H1 (cell line): ENCODE measurements around the gene TPP2. TPM values are rescaled to one million over a fixed set of nuclear protein-coding genes. Genes with fewer than 3 reads are reported as not detected.

ENCODE experiments used
- polyA plus RNA-seq, 7 experiments: library from polyadenylated mRNA; depleted of rRNA in 3 of 7; stranded (reverse) in 5 of 7; unstranded in 2 of 7; fragments of >200 nt in 5 of 7; fragments of 200-250 nt in 2 of 7; gene quantifications; 1 replicate in 5 of 7; 2 replicates in 1 of 7; 4 replicates in 1 of 7; pipeline versions ENCODE4 v1.2.1 to v1.2.3, GENCODE V29; 2011 to 2013; ENCODE audit warnings: missing spikeins in 2 of 7, mixed read lengths in 2 of 7
- total RNA-seq: library from RNA; stranded (reverse); fragmentation: NEBNext Ultra II Directional; extraction: Animal tissue kit (Norgen Biotek cat#: 25700); gene quantifications from 2 replicates; pipeline ENCODE4 v1.2.1, GENCODE V29; 2021
- TF ChIP-seq, protein P1 (sequence below): fragments of 300-600 bp; sonication (generic); IDR thresholded peaks from 2 replicates; pipeline ENCODE4 v1.7.1; 2012; ENCODE audit warnings: low read length, moderate library complexity, mild to moderate bottlenecking, inconsistent platforms; ENCODE audit not compliant: insufficient replicate concordance

The TPP2 gene
- total and polyA plus RNA-seq, 2 of the 8 experiments (the other 6 are each of a cell fraction or from before 2014, with no cell fraction given): 15.9 to 85.7 TPM

DNA sequence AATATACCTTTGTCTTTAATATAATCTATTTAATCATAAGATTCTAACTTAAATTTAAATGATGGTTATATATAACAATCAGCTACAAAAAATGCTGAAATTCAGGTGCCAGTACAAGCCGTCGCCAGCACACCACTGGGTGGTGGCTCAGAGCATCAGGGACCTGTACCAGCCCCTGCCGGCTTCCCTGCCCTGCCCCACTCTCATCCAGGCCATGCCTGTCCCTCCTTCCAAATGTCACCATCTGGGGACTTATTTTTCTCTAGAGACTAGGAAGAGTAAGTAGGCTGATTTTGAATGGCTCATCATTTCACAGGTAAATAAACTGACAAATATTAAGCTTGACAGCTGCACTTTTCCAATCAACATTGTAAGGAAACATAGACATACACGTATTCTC is 96.5 kb downstream of the TPP2 start (continued):
- TF ChIP-seq, protein P1, sequence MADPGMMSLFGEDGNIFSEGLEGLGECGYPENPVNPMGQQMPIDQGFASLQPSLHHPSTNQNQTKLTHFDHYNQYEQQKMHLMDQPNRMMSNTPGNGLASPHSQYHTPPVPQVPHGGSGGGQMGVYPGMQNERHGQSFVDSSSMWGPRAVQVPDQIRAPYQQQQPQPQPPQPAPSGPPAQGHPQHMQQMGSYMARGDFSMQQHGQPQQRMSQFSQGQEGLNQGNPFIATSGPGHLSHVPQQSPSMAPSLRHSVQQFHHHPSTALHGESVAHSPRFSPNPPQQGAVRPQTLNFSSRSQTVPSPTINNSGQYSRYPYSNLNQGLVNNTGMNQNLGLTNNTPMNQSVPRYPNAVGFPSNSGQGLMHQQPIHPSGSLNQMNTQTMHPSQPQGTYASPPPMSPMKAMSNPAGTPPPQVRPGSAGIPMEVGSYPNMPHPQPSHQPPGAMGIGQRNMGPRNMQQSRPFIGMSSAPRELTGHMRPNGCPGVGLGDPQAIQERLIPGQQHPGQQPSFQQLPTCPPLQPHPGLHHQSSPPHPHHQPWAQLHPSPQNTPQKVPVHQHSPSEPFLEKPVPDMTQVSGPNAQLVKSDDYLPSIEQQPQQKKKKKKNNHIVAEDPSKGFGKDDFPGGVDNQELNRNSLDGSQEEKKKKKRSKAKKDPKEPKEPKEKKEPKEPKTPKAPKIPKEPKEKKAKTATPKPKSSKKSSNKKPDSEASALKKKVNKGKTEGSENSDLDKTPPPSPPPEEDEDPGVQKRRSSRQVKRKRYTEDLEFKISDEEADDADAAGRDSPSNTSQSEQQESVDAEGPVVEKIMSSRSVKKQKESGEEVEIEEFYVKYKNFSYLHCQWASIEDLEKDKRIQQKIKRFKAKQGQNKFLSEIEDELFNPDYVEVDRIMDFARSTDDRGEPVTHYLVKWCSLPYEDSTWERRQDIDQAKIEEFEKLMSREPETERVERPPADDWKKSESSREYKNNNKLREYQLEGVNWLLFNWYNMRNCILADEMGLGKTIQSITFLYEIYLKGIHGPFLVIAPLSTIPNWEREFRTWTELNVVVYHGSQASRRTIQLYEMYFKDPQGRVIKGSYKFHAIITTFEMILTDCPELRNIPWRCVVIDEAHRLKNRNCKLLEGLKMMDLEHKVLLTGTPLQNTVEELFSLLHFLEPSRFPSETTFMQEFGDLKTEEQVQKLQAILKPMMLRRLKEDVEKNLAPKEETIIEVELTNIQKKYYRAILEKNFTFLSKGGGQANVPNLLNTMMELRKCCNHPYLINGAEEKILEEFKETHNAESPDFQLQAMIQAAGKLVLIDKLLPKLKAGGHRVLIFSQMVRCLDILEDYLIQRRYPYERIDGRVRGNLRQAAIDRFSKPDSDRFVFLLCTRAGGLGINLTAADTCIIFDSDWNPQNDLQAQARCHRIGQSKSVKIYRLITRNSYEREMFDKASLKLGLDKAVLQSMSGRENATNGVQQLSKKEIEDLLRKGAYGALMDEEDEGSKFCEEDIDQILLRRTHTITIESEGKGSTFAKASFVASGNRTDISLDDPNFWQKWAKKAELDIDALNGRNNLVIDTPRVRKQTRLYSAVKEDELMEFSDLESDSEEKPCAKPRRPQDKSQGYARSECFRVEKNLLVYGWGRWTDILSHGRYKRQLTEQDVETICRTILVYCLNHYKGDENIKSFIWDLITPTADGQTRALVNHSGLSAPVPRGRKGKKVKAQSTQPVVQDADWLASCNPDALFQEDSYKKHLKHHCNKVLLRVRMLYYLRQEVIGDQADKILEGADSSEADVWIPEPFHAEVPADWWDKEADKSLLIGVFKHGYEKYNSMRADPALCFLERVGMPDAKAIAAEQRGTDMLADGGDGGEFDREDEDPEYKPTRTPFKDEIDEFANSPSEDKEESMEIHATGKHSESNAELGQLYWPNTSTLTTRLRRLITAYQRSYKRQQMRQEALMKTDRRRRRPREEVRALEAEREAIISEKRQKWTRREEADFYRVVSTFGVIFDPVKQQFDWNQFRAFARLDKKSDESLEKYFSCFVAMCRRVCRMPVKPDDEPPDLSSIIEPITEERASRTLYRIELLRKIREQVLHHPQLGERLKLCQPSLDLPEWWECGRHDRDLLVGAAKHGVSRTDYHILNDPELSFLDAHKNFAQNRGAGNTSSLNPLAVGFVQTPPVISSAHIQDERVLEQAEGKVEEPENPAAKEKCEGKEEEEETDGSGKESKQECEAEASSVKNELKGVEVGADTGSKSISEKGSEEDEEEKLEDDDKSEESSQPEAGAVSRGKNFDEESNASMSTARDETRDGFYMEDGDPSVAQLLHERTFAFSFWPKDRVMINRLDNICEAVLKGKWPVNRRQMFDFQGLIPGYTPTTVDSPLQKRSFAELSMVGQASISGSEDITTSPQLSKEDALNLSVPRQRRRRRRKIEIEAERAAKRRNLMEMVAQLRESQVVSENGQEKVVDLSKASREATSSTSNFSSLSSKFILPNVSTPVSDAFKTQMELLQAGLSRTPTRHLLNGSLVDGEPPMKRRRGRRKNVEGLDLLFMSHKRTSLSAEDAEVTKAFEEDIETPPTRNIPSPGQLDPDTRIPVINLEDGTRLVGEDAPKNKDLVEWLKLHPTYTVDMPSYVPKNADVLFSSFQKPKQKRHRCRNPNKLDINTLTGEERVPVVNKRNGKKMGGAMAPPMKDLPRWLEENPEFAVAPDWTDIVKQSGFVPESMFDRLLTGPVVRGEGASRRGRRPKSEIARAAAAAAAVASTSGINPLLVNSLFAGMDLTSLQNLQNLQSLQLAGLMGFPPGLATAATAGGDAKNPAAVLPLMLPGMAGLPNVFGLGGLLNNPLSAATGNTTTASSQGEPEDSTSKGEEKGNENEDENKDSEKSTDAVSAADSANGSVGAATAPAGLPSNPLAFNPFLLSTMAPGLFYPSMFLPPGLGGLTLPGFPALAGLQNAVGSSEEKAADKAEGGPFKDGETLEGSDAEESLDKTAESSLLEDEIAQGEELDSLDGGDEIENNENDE: no peak
